Naive B cell (primary cell): Measurements from ENCODE around the gene COBL. TPM values are rescaled to one million over a fixed set of nuclear protein-coding genes. Genes with fewer than 3 reads are reported as not detected.

ENCODE experiments used
- ATAC-seq, 2 donors: fragments of 150-1000 bp; cut with Tn5 transposase; 2 replicates each; pipeline ENCODE4 v1.10.0; 2021; ENCODE audit warnings: low read depth in 2 of 2, mild to moderate bottlenecking in 2 of 2, moderate library complexity in 2 of 2
- DNase-seq: peaks from one replicate; pipeline ENCODE4 v3.0.0; 2022
- H3K27ac Mint-ChIP-seq, 6 donors: one replicate each; pipeline ENCODE4 v1.8.0; 2020 to 2022; ENCODE audit warnings: mild to moderate bottlenecking in 6 of 6, mixed read lengths in 6 of 6, moderate library complexity in 5 of 6, inconsistent platforms in 2 of 6
- H3K27me3 Mint-ChIP-seq, 3 donors: one replicate each; pipeline ENCODE4 v1.8.0; 2021 to 2022; ENCODE audit warnings: mixed read lengths in 3 of 3, mild to moderate bottlenecking in 1 of 3
- H3K36me3 Mint-ChIP-seq, 2 donors: one replicate each; pipeline ENCODE4 v1.8.0; 2020 to 2022; ENCODE audit warnings: mixed read lengths in 2 of 2, inconsistent platforms in 1 of 2, mild to moderate bottlenecking in 1 of 2
- H3K4me1 Mint-ChIP-seq, 3 donors: one replicate each; pipeline ENCODE4 v1.8.0; 2020 to 2022; ENCODE audit warnings: mixed read lengths in 3 of 3, inconsistent platforms in 1 of 3, mild to moderate bottlenecking in 1 of 3, moderate library complexity in 1 of 3
- H3K4me3 Mint-ChIP-seq, 8 donors: one replicate each; pipeline ENCODE4 v1.8.0; 2020 to 2022; ENCODE audit warnings: mild to moderate bottlenecking in 8 of 8, mixed read lengths in 8 of 8, moderate library complexity in 8 of 8, inconsistent platforms in 2 of 8
- H3K9me3 Mint-ChIP-seq, 7 donors: one replicate each; pipeline ENCODE4 v1.8.0; 2020 to 2022; ENCODE audit warnings: mixed read lengths in 7 of 7, mild to moderate bottlenecking in 5 of 7, inconsistent platforms in 2 of 7, moderate library complexity in 1 of 7
- polyA plus RNA-seq, 6 donors: library from polyadenylated mRNA; unstranded; fragments of 300-500 nt; fragmentation: Illumina TruSeq; gene quantifications; one replicate each; pipeline ENCODE4 v1.2.3, GENCODE V29; 2021; ENCODE audit warnings: low read depth in 6 of 6

The COBL gene
- polyA plus RNA-seq, 6 donors from 2014 or later, result not detected

GRCh38 chr7:51128545-51129435, 187.8 kb downstream of the COBL start:
- DNase-seq (no peak), ATAC-seq (no peak)
- Mint-ChIP-seq H3K9me3 (peaks cover 0 to 3% (median 0%) of the 10 kb centered on the region in 7 donors), H3K27me3 (no peaks in the 10 kb centered on the region), H3K4me1 (no peaks in the 10 kb centered on the region), H3K4me3 (no peak overlapping the region), H3K36me3 (no peaks in the 10 kb centered on the region), H3K27ac (no peak overlapping the region)

- Mint-ChIP-seq H3K27ac (peak overlapping the region in 1 of 6 donors; percentile 45), H3K9me3 (peaks cover 0 to 3% (median 0%) of the 10 kb centered on the region in 7 donors), H3K4me3 (no peak overlapping the region), H3K27me3 (no peaks in the 10 kb centered on the region), H3K4me1 (peaks cover 0 to under 1% (median under 1%) of the 10 kb centered on the region in 3 donors), H3K36me3 (no peaks in the 10 kb centered on the region)
- ATAC-seq, result no peak
- no peak for DNase-seq
Observed at GRCh38 chr7:51127618-51127904, 189.0 kb downstream of the COBL start.

GRCh38 chr7:51126813-51127617, 189.6 kb downstream of the COBL start:
- no peaks in the 10 kb centered on the region for H3K36me3 Mint-ChIP-seq
- no peaks in the 10 kb centered on the region for H3K9me3 Mint-ChIP-seq
- DNase-seq (no peak), ATAC-seq (no peak)
- peaks cover 3 to 6% (median 6%) of the 10 kb centered on the region in 3 donors for H3K4me1 Mint-ChIP-seq
- H3K4me3 Mint-ChIP-seq, result no peak overlapping the region
- no peaks in the 10 kb centered on the region for H3K27me3 Mint-ChIP-seq
- no peak overlapping the region for H3K27ac Mint-ChIP-seq

GRCh38 chr7:51126324-51126723, 190.3 kb downstream of the COBL start:
- peaks cover 3 to 13% (median 11%) of the 10 kb centered on the region in 3 donors for H3K4me1 Mint-ChIP-seq
- H3K27ac Mint-ChIP-seq, result no peak overlapping the region

GRCh38 chr7:51124321-51124720, 192.3 kb downstream of the COBL start:
- Mint-ChIP-seq H3K27ac (no peak overlapping the region), H3K9me3 (peaks cover 0 to 2% (median 0%) of the 10 kb centered on the region in 7 donors), H3K27me3 (no peaks in the 10 kb centered on the region), H3K36me3 (no peaks in the 10 kb centered on the region), H3K4me1 (peaks cover 3 to 15% (median 11%) of the 10 kb centered on the region in 3 donors), H3K4me3 (no peak overlapping the region)
- no peak for ATAC-seq
- no peak for DNase-seq

More at GRCh38 chr7:51126324-51126723, 190.3 kb downstream of the COBL start:
- no peaks in the 10 kb centered on the region for H3K27me3 Mint-ChIP-seq
- H3K36me3 Mint-ChIP-seq, result no peaks in the 10 kb centered on the region
- no peak overlapping the region for H3K4me3 Mint-ChIP-seq
- ATAC-seq, result no peak
- DNase-seq, result no peak
- no peaks in the 10 kb centered on the region for H3K9me3 Mint-ChIP-seq

GRCh38 chr7:51123322-51124019, 193.1 kb downstream of the COBL start:
- Mint-ChIP-seq H3K36me3 (no peaks in the 10 kb centered on the region), H3K4me1 (peaks cover 3 to 15% (median 11%) of the 10 kb centered on the region in 3 donors), H3K9me3 (peaks cover 0 to 2% (median 0%) of the 10 kb centered on the region in 7 donors), H3K27me3 (no peaks in the 10 kb centered on the region), H3K4me3 (no peak overlapping the region), H3K27ac (no peak overlapping the region)
- no peak for ATAC-seq
- DNase-seq, result no peak

GRCh38 chr7:51121931-51122425, 194.6 kb downstream of the COBL start:
- Mint-ChIP-seq H3K4me1 (peaks cover 3 to 15% (median 11%) of the 10 kb centered on the region in 3 donors), H3K27me3 (no peaks in the 10 kb centered on the region), H3K4me3 (peak overlapping the region in 7 of 8 donors; percentile 13 to 77 (median 51)), H3K27ac (peak overlapping the region in 1 of 6 donors; percentile 45), H3K9me3 (peaks cover 0 to 6% (median 0%) of the 10 kb centered on the region in 7 donors), H3K36me3 (no peaks in the 10 kb centered on the region)
- no peak for ATAC-seq
- DNase-seq, result no peak

GRCh38 chr7:51121036-51121790, 195.4 kb downstream of the COBL start:
- Mint-ChIP-seq H3K4me1 (peaks cover 3 to 15% (median 11%) of the 10 kb centered on the region in 3 donors), H3K9me3 (peaks cover 0 to 7% (median 2%) of the 10 kb centered on the region in 7 donors), H3K36me3 (no peaks in the 10 kb centered on the region), H3K27me3 (no peaks in the 10 kb centered on the region), H3K27ac (no peak overlapping the region), H3K4me3 (peak overlapping the region in 3 of 8 donors; percentile 13 to 53 (median 51))
- ATAC-seq (no peak), DNase-seq (no peak)

GRCh38 chr7:51118628-51119027, 198.0 kb downstream of the COBL start:
- peaks cover 0 to 16% (median 7%) of the 10 kb centered on the region in 7 donors for H3K9me3 Mint-ChIP-seq
- no peak overlapping the region for H3K4me3 Mint-ChIP-seq
- no peak for ATAC-seq
- no peaks in the 10 kb centered on the region for H3K27me3 Mint-ChIP-seq
- H3K4me1 Mint-ChIP-seq, result peaks cover 3 to 15% (median 11%) of the 10 kb centered on the region in 3 donors
- no peak overlapping the region for H3K27ac Mint-ChIP-seq
- DNase-seq, result no peak
- H3K36me3 Mint-ChIP-seq, result no peaks in the 10 kb centered on the region

GRCh38 chr7:51114501-51114900, 202.1 kb downstream of the COBL start:
- Mint-ChIP-seq H3K9me3 (peaks cover 0 to 16% (median 10%) of the 10 kb centered on the region in 7 donors), H3K4me3 (no peak overlapping the region), H3K27me3 (no peaks in the 10 kb centered on the region), H3K36me3 (no peaks in the 10 kb centered on the region), H3K4me1 (no peaks in the 10 kb centered on the region), H3K27ac (no peak overlapping the region)
- DNase-seq (no peak), ATAC-seq (no peak)

- ATAC-seq (no peak), DNase-seq (no peak)
- Mint-ChIP-seq H3K4me3 (no peak overlapping the region), H3K4me1 (no peaks in the 10 kb centered on the region), H3K27ac (no peak overlapping the region), H3K27me3 (no peaks in the 10 kb centered on the region), H3K36me3 (no peaks in the 10 kb centered on the region), H3K9me3 (peaks cover 0 to 16% (median 10%) of the 10 kb centered on the region in 7 donors)
Observed at GRCh38 chr7:51113962-51114361, 202.6 kb downstream of the COBL start.

GRCh38 chr7:51113560-51113959, 203.0 kb downstream of the COBL start:
- no peak overlapping the region for H3K27ac Mint-ChIP-seq
- H3K9me3 Mint-ChIP-seq, result peaks cover 0 to 16% (median 10%) of the 10 kb centered on the region in 7 donors
- H3K4me1 Mint-ChIP-seq, result no peaks in the 10 kb centered on the region
- ATAC-seq (no peak), DNase-seq (no peak)
- H3K27me3 Mint-ChIP-seq, result no peaks in the 10 kb centered on the region
- no peak overlapping the region for H3K4me3 Mint-ChIP-seq
- H3K36me3 Mint-ChIP-seq, result no peaks in the 10 kb centered on the region
